Neural cell (in vitro differentiated cells): ENCODE data around the gene NME7. TPM values are rescaled to one million over a fixed set of nuclear protein-coding genes. Genes with fewer than 3 reads are reported as not detected.
"Not testable (repeated sequence)": the region's sequence is repeated elsewhere in the genome, so short reads cannot be mapped to it uniquely, and the experiment has no call there.

ENCODE experiments used
- H2AFZ ChIP-seq: fragments of 200-600, 300-800 bp; sonication (generic), shearing (Covaris generic); 2 replicates; pipeline ENCODE4 v1.6.0; 2014; ENCODE audit warnings: low read depth, mild to moderate bottlenecking, antibody characterized with exemption, low read length, moderate library complexity
- H3F3A ChIP-seq: fragments of 200-600 bp; shearing (Covaris generic); 2 replicates; pipeline ENCODE4 v1.6.1; 2016; ENCODE audit warnings: mild to moderate bottlenecking, moderate library complexity, mixed read lengths, antibody characterized with exemption, low read length; ENCODE audit not compliant: insufficient read depth, poor library complexity, severe bottlenecking
- H3K27ac ChIP-seq: fragments of 200-600, 300-800 bp; sonication (generic), shearing (Covaris generic); 2 replicates; pipeline ENCODE4 v1.5.1; 2014; ENCODE audit warnings: mild to moderate bottlenecking, low read length, moderate library complexity
- H3K27me3 ChIP-seq: fragments of 300-800, 200-600 bp; sonication (generic), shearing (Covaris generic); 2 replicates; pipeline ENCODE4 v1.6.0; 2014; ENCODE audit warnings: mild to moderate bottlenecking, low read depth, low read length, moderate library complexity; ENCODE audit not compliant: insufficient read depth
- H3K36me3 ChIP-seq: fragments of 300-800, 200-600 bp; sonication (generic), shearing (Covaris generic); 2 replicates; pipeline ENCODE4 v1.5.1; 2014; ENCODE audit warnings: mild to moderate bottlenecking, antibody characterized with exemption, low read length, moderate library complexity; ENCODE audit not compliant: insufficient read depth
- H3K4me2 ChIP-seq: fragments of 300-800, 200-600 bp; sonication (generic), shearing (Covaris generic); 2 replicates; pipeline ENCODE4 v1.6.0; 2014; ENCODE audit warnings: mild to moderate bottlenecking, low read length
- H3K4me3 ChIP-seq: fragments of 300-800, 200-600 bp; sonication (generic), shearing (Covaris generic); 2 replicates; pipeline ENCODE4 v1.5.1; 2014; ENCODE audit warnings: mild to moderate bottlenecking, low read length, moderate library complexity
- H3K79me2 ChIP-seq: fragments of 200-600 bp; shearing (Covaris generic); replicated peaks from 2 replicates; pipeline ENCODE4 v1.6.0; 2014; ENCODE audit warnings: mild to moderate bottlenecking, low read length, moderate library complexity; ENCODE audit not compliant: insufficient read depth
- H3K9ac ChIP-seq: fragments of 300-800, 200-600 bp; sonication (generic), shearing (Covaris generic); 2 replicates; pipeline ENCODE4 v1.6.1; 2016; ENCODE audit warnings: mild to moderate bottlenecking, low read length, mixed read lengths
- H3K9me2 ChIP-seq: fragments of 200-600 bp; shearing (Covaris generic); 2 replicates; pipeline ENCODE4 v1.6.1; 2016; ENCODE audit warnings: mild to moderate bottlenecking, low read length, mixed read lengths; ENCODE audit not compliant: insufficient read depth
- H3K9me3 ChIP-seq: fragments of 200-600, 300-800 bp; sonication (generic), shearing (Covaris generic); 2 replicates; pipeline ENCODE4 v1.6.1; 2016; ENCODE audit warnings: mild to moderate bottlenecking, mixed run types, low read length, moderate library complexity, mixed read lengths
- H4K20me1 ChIP-seq: fragments of 200-600 bp; shearing (Covaris generic); 2 replicates; pipeline ENCODE4 v1.6.1; 2016; ENCODE audit warnings: mild to moderate bottlenecking, mixed run types; ENCODE audit not compliant: insufficient read depth
- CTCF ChIP-seq: fragments of 450-650 bp; IDR thresholded peaks from 2 replicates; pipeline ENCODE4 v1.5.1; 2014; ENCODE audit warnings: antibody characterized with exemption, mild to moderate bottlenecking, moderate library complexity; ENCODE audit not compliant: poor library complexity, severe bottlenecking
- EP300 ChIP-seq: fragments of 450-650 bp; conservative IDR thresholded peaks from 2 replicates; pipeline ENCODE4 v1.6.1; 2014; ENCODE audit warnings: antibody characterized with exemption, mild to moderate bottlenecking, moderate library complexity; ENCODE audit not compliant: poor library complexity, severe bottlenecking
- EZH2 ChIP-seq: fragments of 200-600, 300-800 bp; shearing (Covaris generic), sonication (generic); IDR thresholded peaks from 2 replicates; pipeline ENCODE4 v1.6.1; 2014; ENCODE audit warnings: antibody characterized with exemption, low read length, borderline replicate concordance, mild to moderate bottlenecking; ENCODE audit not compliant: insufficient read depth, poor library complexity, severe bottlenecking
- MXI1 ChIP-seq: fragments of 450-650 bp; conservative IDR thresholded peaks from 2 replicates; pipeline ENCODE4 v1.6.1; 2014; ENCODE audit warnings: antibody characterized with exemption, mild to moderate bottlenecking; ENCODE audit not compliant: poor library complexity, severe bottlenecking
- POLR2AphosphoS5 ChIP-seq: IDR thresholded peaks from 2 replicates; pipeline ENCODE4 v1.6.1; 2012
- RAD21 ChIP-seq: fragments of 450-650 bp; conservative IDR thresholded peaks from 2 replicates; pipeline ENCODE4 v1.6.1; 2014; ENCODE audit warnings: antibody characterized with exemption, mild to moderate bottlenecking, moderate library complexity
- REST ChIP-seq: IDR thresholded peaks from 2 replicates; pipeline ENCODE4 v1.6.1; 2012; ENCODE audit warnings: borderline replicate concordance
- SMC3 ChIP-seq: fragments of 450-650 bp; conservative IDR thresholded peaks from 2 replicates; pipeline ENCODE4 v1.6.1; 2014; ENCODE audit warnings: antibody characterized with exemption, mild to moderate bottlenecking, moderate library complexity; ENCODE audit not compliant: poor library complexity
- TAF1 ChIP-seq: IDR thresholded peaks from 2 replicates; pipeline ENCODE4 v1.6.1; 2012; ENCODE audit warnings: low read depth
- polyA plus RNA-seq: library from polyadenylated mRNA; depleted of rRNA; stranded (reverse); fragments of >200 nt; gene quantifications from 2 replicates; pipeline ENCODE4 v1.2.3, GENCODE V29; 2014

NME7 gene
- polyA plus RNA-seq, 1 donor from 2014 or later, result 42.4 TPM

GRCh38 chr1:169346036-169346589 lies 21.5 kb downstream of the NME7 start:
- Histone ChIP-seq H3K27me3 (no peaks in the 10 kb centered on the region), H3K9ac (no peak overlapping the region), H2AFZ (no peak overlapping the region), H3K36me3 (no peaks in the 10 kb centered on the region), H3K4me3 (no peak overlapping the region), H3K9me2 (no peaks in the 10 kb centered on the region), H3K9me3 (peaks cover under 1% of the 10 kb centered on the region), H3K79me2 (peaks cover 6% of the 10 kb centered on the region), H4K20me1 (no peaks in the 10 kb centered on the region), H3K27ac (no peak overlapping the region), H3F3A (no peaks in the 10 kb centered on the region), H3K4me2 (no peak overlapping the region)
- TF ChIP-seq TAF1 (no peak), EP300 (no peak), EZH2 (no peak), REST (no peak), SMC3 (no peak)

DNA sequence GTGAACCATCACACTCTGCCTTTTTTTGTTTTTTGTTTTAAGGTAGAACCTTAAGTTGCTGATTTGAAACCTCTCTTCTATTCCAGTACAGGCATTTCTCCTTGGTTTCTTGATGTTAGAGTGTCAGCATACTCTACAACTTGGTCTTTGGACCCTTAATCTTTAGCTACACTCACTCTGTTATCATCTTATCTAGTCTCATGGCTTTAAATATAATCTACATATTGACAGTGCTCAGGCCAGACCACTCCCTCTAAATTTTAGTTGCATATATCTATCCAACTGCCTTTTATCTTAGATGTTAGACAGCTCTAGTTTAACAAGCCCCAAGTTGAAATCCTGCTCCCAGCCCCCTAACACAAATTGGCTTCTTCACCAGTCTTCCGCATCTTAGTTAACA lies 22.1 kb downstream of the NME7 start:
- TF ChIP-seq POLR2AphosphoS5 (no peak), CTCF (no peak), MXI1 (no peak), SMC3 (no peak), RAD21 (no peak), TAF1 (no peak), EP300 (no peak), REST (no peak), EZH2 (no peak)

GRCh38 chr1:169342096-169342495 lies 25.5 kb downstream of the NME7 start:
- not testable (repeated sequence) for H3K4me2 ChIP-seq, H3K36me3 ChIP-seq, H2AFZ ChIP-seq, H3K27me3 ChIP-seq, H4K20me1 ChIP-seq, H3F3A ChIP-seq, H3K9me2 ChIP-seq, H3K9me3 ChIP-seq, H3K4me3 ChIP-seq, H3K9ac ChIP-seq, H3K79me2 ChIP-seq, H3K27ac ChIP-seq

More for the DNA sequence above, 22.1 kb downstream of the NME7 start:
- no peak overlapping the region for H3K4me3 ChIP-seq
- peaks cover under 1% of the 10 kb centered on the region for H3K79me2 ChIP-seq
- H3K9ac ChIP-seq, result no peak overlapping the region
- H3K36me3 ChIP-seq, result no peaks in the 10 kb centered on the region
- H3K27me3 ChIP-seq, result no peaks in the 10 kb centered on the region
- no peak overlapping the region for H2AFZ ChIP-seq
- peaks cover 3% of the 10 kb centered on the region for H3K9me3 ChIP-seq
- no peaks in the 10 kb centered on the region for H3F3A ChIP-seq
- no peak overlapping the region for H3K27ac ChIP-seq
- H3K4me2 ChIP-seq, result no peak overlapping the region
- H4K20me1 ChIP-seq, result no peaks in the 10 kb centered on the region
- no peaks in the 10 kb centered on the region for H3K9me2 ChIP-seq
